D721Med (cell line): ENCODE data around the gene XPO5.
"Not testable (repeated sequence)": the region's sequence is repeated elsewhere in the genome, so short reads cannot be mapped to it uniquely, and the experiment has no call there.

Experiments
- DNase-seq: peaks from one replicate; pipeline ENCODE4 v3.0.0; 2011; ENCODE audit warnings: low spot score; ENCODE audit not compliant: insufficient read length
- FAIRE-seq: peaks from 2 replicates; lab custom pipeline; 2011; peaks lifted over from hg19 to GRCh38; lab: Jason Lieb, UNC
- CTCF ChIP-seq: IDR thresholded peaks from 2 replicates; pipeline ENCODE4 v1.5.1; 2012; ENCODE audit warnings: mild to moderate bottlenecking, control low read depth; ENCODE audit not compliant: insufficient read depth; ENCODE audit errors: missing control alignments

XPO5 gene

GRCh38 chr6:43503443-43503842 is 72.4 kb downstream of the XPO5 start:
- FAIRE-seq (no peak), DNase-seq (no peak)
- TF ChIP-seq CTCF, result no peak

- FAIRE-seq (no peak), DNase-seq (no peak)
- no peak for TF ChIP-seq CTCF
Observed at GRCh38 chr6:43502666-43503065, 73.2 kb downstream of the XPO5 start.

GRCh38 chr6:43500921-43501320 is 74.9 kb downstream of the XPO5 start:
- FAIRE-seq (no peak), DNase-seq (no peak)
- TF ChIP-seq CTCF, result no peak

GRCh38 chr6:43499028-43499815 is 76.6 kb downstream of the XPO5 start:
- TF ChIP-seq CTCF, result no peak
- no peak for FAIRE-seq
- no peak for DNase-seq

GRCh38 chr6:43498291-43498690 is 77.5 kb downstream of the XPO5 start:
- FAIRE-seq, DNase-seq: not testable (repeated sequence)

- no peak for TF ChIP-seq CTCF
- FAIRE-seq (no peak), DNase-seq (no peak)
Observed at GRCh38 chr6:43497689-43498088, 78.1 kb downstream of the XPO5 start.

- no peak for TF ChIP-seq CTCF
- DNase-seq (no peak), FAIRE-seq (no peak)
Observed at GRCh38 chr6:43497129-43497396, 78.8 kb downstream of the XPO5 start.
